SK-N-SH (cell line): Measurements from ENCODE around the gene PRICKLE1.

Experiments used
- EP300 ChIP-seq, 2 experiments: IDR thresholded peaks; 2 replicates each; pipeline versions ENCODE4 v1.4.0 to v1.6.1; 2012; ENCODE audit warnings: borderline replicate concordance in 1 of 2, low read depth in 1 of 2, low read length in 1 of 2
- EZH2phosphoT487 ChIP-seq: fragments of 200-600 bp; sonication (generic); IDR thresholded peaks from 2 replicates; pipeline ENCODE4 v1.6.1; 2017; ENCODE audit warnings: low read depth, mixed run types, mild to moderate bottlenecking, antibody characterized with exemption, moderate library complexity, borderline replicate concordance
- GABPA ChIP-seq: IDR thresholded peaks from 2 replicates; pipeline ENCODE4 v1.4.0; 2012; ENCODE audit warnings: low read depth, mild to moderate bottlenecking
- JUND ChIP-seq: IDR thresholded peaks from 2 replicates; pipeline ENCODE4 v1.4.0; 2012
- MEF2A ChIP-seq: IDR thresholded peaks from 2 replicates; pipeline ENCODE4 v1.4.0; 2012; ENCODE audit warnings: low read depth, borderline replicate concordance
- RAD21 ChIP-seq: IDR thresholded peaks from 2 replicates; pipeline ENCODE4 v1.6.1; 2012; ENCODE audit warnings: mild to moderate bottlenecking, low read length
- RFX5 ChIP-seq: IDR thresholded peaks from 2 replicates; pipeline ENCODE4 v1.6.1; 2012; ENCODE audit warnings: mild to moderate bottlenecking, improper control_type of control experiment, low read length
- TAF1 ChIP-seq: IDR thresholded peaks from 2 replicates; pipeline ENCODE4 v1.6.1; 2012; ENCODE audit warnings: low read depth, mild to moderate bottlenecking, low read length, moderate library complexity, borderline replicate concordance
- TCF12 ChIP-seq: IDR thresholded peaks from 2 replicates; pipeline ENCODE4 v1.4.0; 2012
- TF ChIP-seq, protein P1 (sequence below): fragments of 200-600 bp; sonication (generic); IDR thresholded peaks from 2 replicates; pipeline ENCODE4 v1.6.1; 2017; ENCODE audit warnings: antibody characterized with exemption, mild to moderate bottlenecking, moderate library complexity
- TF ChIP-seq, protein P2 (sequence below): IDR thresholded peaks from 2 replicates; pipeline ENCODE4 v1.4.0; 2012; ENCODE audit warnings: low read depth, borderline replicate concordance
- TF ChIP-seq, protein P3 (sequence below): IDR thresholded peaks from 2 replicates; pipeline ENCODE4 v1.4.0; 2012; ENCODE audit warnings: low read depth

GRCh38 chr12:42483521-42483790 is 106.1 kb downstream of the PRICKLE1 start:
- TF ChIP-seq, protein P1, sequence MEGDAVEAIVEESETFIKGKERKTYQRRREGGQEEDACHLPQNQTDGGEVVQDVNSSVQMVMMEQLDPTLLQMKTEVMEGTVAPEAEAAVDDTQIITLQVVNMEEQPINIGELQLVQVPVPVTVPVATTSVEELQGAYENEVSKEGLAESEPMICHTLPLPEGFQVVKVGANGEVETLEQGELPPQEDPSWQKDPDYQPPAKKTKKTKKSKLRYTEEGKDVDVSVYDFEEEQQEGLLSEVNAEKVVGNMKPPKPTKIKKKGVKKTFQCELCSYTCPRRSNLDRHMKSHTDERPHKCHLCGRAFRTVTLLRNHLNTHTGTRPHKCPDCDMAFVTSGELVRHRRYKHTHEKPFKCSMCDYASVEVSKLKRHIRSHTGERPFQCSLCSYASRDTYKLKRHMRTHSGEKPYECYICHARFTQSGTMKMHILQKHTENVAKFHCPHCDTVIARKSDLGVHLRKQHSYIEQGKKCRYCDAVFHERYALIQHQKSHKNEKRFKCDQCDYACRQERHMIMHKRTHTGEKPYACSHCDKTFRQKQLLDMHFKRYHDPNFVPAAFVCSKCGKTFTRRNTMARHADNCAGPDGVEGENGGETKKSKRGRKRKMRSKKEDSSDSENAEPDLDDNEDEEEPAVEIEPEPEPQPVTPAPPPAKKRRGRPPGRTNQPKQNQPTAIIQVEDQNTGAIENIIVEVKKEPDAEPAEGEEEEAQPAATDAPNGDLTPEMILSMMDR = no peak
- TF ChIP-seq JUND (no peak), EZH2phosphoT487 (no peak), TCF12 (no peak), MEF2A (no peak), TAF1 (no peak), GABPA (no peak), RAD21 (no peak), RFX5 (no peak), EP300 (IDR thresholded peaks at IDR 0.05; ENCODE audit: borderline replicate concordance in 1 of 2, low read depth in 1 of 2, low read length in 1 of 2) (no peak)
- TF ChIP-seq, protein P2, sequence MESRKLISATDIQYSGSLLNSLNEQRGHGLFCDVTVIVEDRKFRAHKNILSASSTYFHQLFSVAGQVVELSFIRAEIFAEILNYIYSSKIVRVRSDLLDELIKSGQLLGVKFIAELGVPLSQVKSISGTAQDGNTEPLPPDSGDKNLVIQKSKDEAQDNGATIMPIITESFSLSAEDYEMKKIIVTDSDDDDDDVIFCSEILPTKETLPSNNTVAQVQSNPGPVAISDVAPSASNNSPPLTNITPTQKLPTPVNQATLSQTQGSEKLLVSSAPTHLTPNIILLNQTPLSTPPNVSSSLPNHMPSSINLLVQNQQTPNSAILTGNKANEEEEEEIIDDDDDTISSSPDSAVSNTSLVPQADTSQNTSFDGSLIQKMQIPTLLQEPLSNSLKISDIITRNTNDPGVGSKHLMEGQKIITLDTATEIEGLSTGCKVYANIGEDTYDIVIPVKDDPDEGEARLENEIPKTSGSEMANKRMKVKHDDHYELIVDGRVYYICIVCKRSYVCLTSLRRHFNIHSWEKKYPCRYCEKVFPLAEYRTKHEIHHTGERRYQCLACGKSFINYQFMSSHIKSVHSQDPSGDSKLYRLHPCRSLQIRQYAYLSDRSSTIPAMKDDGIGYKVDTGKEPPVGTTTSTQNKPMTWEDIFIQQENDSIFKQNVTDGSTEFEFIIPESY = no peak
- TF ChIP-seq, protein P3, sequence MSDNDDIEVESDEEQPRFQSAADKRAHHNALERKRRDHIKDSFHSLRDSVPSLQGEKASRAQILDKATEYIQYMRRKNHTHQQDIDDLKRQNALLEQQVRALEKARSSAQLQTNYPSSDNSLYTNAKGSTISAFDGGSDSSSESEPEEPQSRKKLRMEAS = no peak
